GM18858 (cell line): ENCODE results near the gene BMERB1.

Source experiments
- ATAC-seq: cut with Tn5 transposase; IDR thresholded peaks from one replicate; pipeline ENCODE4 v1.9.1; 2021; ENCODE audit not compliant: unreplicated experiment

The BMERB1 gene

DNA sequence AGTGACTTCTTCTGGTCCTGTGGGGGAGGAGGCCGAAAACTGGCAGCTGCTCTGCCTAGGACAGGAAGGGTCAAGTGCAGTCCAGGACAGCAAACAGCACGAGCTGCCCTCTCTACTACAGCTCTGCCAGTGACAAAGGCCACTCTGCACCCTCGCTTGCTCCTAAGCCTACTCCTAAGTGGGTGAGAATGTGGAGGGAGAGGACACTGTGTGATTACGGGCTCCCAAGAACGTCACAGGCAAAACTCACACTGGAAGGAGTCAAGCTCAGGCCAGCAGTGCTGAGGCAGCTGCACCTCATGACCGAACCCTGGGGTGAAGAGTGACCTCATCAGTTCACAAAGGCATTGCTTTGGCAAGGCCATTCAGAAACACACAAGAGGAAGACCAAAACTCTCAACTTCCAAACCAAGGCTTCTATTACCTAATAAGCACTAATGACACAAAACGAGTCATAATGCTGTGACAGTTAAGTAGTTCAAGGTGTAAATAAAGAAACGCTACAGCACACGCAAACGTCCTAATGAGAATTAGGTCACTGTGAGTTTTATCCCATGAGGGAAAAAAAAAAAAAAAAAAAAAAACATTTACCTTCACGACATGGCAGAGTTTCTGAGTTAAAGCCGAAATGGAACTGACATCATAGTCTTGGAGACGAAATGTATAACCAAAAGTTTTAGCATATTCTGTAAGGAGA is 173.5 kb downstream of the BMERB1 start:
- no peak for ATAC-seq

DNA sequence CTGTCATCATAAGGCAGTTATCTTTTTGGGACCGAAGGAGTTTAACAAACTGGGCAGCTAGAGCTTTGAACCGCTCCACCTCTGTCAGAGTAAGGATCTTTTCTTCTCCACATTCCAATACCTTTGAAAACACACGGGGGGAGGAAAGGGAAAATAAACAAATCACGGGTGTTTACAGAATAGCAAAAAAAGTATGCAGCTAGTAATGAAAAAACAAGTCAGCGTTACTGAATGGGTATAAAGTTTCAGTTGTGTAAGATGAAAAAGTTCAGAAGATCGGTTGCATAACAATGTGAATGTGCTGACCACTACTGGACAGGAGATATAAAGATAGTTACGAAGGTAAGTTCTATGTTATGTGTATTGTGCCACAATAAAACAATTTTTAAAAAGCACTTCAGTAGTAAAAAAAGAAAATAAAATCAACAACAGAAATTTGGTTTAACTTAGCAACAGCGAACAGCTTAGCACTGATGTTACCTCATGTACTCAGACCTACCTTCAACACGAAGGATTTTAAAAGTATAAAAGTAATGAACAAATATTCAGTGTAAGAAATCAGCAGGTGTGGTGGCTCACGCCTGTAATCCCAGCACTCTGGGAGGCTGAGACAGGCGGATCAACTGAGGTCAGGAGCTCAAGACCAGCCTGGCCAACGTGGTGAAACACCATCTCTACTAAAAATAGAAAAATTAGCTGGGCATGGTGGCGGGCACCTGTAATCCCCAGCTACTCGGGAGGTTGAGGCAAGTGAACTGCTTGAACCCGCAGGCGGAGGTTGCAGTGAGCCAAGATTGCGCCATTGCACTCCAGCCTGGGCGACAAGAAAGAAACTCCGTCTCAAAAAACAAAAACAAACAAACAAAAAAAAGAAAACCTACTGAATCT is 174.3 kb downstream of the BMERB1 start:
- ATAC-seq = no peak

DNA sequence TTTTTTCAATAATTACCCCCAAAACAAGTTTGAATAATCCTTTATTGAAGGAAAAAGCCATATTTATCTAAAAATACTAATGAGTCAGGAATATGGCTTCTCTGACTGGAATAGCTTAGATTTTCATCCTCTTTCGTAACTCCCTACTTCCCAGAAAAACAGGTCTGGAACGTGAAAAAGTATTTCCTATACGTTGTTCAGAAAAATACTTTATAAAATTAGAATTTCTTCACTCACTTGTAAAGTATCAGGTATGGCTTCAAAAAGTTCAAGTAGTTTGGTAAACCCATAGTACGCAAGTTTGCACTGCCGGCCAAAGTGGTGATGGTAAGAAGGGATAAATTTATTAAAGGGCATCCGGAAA is 174.9 kb downstream of the BMERB1 start:
- no peak for ATAC-seq

DNA sequence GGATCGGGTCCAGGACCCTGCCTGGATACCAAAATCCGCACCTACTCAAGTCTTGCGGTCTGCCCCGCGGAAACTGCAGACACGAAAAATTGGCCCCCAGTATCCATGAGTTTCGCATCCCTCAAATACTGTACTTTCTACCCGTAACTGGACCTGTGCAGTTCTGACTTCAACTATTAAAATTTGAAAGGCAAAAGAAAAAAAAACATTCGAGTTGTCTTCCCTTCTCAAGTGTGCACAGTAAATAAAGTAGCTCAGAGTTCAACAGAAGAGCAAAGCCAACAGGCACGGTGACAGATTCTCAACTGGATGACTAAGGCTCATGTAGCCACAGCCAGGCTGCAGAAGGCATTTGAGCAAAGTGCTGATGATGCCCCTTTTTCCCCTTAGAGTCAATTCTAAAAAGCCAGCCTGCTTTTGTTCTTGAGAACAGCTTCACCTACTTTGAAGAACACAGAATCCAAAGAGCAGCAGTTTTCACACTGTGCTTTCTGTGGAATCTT is 176.0 kb downstream of the BMERB1 start:
- ATAC-seq = no peak

DNA sequence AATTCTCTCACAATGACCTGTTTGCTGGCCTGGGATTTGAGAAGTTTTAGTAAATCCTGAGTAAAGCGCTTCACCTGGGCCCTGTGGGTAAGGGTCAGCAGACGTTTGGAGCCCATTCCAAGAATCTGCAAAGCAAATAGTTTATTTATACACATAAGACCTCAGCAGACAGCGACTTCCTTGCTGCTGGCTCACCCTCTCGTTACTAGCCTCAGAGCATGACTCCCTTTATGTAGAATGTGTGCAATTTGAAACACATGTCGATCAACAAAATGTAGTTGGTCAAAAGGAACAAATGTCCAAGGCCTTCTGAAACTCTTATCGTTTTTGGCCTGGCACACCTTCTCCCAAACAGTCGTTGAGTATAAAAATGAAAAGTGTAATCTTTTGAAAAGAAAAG is 177.2 kb downstream of the BMERB1 start:
- no peak for ATAC-seq

DNA sequence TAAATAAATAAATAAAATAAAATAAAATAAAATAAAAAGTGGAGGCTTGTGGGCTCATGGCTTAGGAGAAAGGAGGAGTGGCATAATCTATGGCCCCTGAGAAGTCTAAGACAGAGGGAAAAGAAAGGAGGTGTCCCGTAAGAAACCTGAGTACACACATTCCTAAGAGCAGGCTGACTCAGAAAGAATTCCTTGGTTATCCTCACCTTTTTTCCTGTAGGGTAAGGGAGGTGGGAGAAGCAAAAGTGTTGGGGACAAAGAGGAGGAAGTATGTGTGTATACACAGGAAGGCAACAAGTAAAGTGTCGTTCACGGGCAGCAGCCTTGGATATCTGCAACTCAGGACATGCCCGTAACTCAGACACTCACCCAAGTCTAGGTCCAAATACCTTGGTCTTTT is 179.3 kb downstream of the BMERB1 start:
- ATAC-seq = no peak

DNA sequence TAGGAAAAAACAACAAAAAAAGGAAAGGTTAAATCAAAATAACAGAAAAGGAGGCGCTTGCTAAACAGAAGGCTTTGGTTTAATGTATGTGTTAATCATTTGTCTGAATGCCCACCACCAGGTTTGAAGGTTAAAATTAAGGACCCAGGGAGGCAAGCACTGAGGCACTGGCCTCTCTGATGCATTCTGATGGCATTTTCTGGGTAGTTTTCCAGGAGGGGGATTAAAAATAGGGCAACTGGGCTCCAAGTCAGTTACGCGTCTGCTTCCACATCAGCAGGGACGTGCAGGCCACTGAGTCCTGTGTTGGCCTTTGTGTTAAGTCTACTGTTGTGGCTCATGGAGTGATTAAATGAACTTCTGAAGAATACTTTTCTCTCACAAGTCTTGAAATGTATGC is 181.6 kb downstream of the BMERB1 start:
- no peak for ATAC-seq

DNA sequence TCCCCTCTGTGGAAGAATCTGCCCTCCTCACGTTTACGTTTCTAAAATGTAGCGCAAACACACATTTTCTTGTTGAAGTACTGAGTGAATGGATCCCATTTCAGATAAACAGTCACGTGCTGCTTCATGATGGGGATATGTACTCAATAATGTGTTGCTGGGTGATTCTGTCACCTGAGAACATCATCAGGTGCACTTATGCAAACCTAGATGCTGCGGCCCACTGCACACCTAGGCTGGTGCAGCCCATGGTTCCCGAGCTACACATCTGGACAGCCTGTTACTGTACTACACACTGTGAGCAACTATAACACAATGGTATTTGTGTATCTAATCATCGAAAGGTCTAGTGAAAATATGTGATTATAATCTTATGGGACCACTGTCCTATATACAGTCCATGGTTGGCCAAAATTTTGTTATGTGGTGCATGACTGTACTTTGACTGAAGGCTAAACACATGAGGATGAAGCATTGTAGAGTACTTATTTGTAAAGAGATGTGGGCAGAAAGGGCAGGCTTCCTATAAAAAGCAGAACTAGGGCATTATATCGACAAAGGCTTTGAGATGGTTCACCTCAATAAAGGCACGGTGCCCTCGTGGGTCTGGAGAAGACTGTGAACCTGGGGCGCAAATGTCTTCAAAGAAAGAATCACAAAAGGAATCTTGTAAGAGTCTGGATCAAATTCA is 182.2 kb downstream of the BMERB1 start:
- no peak for ATAC-seq

DNA sequence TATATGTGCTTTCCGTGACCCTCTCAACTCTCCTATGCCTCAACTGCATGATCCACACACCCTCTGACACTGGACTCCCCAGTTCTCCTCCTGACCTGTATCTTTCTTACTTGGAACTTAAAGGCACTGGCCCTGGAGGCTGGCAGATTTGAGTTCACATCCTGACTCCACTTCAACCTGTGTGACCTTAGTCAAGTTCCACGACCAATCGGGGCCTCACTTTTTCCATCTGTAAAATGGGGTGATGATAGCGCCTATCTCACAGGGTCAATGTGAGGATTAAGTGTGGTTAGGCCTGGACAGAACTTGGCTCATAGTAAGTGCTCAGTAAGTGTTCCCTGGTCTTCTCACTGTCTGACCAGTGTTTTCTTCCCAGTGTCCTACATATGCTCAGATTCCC is 183.5 kb downstream of the BMERB1 start:
- ATAC-seq = no peak

DNA sequence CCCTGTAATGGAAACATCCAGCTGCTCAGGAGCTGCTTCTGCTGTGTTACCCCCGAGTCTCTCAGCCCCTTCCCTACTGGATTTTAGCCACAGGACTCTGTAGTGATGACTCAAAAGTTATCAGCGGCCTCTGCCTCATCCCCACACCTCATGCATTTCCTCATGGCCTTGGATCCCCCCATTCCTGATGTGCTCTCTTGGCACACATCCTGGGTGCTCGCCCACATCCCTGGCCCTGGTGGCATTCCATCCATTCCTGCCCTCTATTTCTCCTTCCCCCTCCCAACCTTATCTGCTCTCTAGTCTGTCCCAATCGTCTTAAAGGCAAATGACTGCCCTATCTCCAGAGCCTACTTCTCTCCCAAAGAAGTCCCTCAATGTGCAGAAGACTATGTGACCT is 184.0 kb downstream of the BMERB1 start:
- ATAC-seq = no peak

DNA sequence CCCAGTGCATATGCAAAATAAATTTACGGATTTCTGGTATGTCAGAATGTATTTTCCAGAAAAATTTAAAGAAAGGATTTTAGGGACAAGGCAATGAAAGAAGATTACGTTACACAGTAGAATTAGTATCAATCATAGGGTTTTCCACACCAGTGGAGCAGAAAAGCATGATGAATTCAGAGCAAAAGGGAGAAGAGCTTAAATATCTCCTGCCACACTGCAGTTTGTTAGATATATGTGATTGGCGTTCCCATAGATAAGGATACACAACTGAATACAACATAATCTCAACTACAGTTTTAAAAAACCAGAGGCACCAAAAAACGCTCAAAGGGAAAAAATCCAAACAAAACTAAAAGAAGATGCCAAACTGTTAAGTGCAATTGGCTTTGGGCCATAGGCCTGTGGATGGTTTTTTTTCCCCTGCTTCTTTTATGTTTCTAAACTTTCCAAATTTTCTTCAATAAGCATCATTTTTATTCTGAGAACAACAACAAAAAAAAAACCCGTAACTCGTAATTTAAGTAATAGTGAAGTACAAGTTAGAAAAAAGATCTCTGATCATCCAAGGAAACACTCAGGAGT is 186.3 kb downstream of the BMERB1 start:
- no peak for ATAC-seq

DNA sequence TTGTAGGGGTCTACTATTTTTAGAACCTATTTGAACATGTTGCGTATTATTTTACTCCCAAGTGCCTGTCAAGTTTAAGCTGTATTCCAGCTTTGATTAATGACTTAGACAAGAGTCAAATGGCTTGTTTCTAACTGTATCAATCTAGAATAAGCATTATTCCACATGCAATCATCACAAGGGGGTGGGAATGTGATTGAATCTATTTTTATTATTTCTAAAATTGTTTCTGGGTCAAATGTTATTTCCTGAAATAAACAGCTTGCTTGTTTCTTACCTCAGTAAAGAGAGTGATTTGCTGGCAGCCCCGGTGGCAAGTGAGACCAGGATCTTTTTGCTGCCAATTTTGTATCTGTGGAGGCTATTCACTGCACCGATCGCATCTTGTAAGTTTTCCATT is 187.1 kb downstream of the BMERB1 start:
- no peak for ATAC-seq

DNA sequence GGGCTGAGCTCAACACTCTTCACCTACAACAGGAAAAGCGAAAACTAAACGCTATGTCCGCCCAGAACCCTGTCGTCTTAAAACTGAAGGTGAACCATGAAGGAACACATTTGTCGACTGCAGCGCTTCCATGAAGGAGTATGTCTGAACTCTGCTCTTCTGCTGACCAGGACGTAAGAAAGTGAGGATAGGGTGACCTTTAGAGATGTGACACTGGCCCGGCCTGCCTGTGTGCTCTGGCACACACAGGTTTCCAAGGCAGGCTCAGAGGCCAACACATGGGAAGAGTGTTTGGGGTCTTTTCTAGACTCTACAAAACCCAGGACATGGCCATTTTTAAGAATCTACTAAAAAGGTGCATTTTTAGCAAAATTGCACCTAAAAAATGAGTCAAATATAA is 187.5 kb downstream of the BMERB1 start:
- ATAC-seq = no peak

DNA sequence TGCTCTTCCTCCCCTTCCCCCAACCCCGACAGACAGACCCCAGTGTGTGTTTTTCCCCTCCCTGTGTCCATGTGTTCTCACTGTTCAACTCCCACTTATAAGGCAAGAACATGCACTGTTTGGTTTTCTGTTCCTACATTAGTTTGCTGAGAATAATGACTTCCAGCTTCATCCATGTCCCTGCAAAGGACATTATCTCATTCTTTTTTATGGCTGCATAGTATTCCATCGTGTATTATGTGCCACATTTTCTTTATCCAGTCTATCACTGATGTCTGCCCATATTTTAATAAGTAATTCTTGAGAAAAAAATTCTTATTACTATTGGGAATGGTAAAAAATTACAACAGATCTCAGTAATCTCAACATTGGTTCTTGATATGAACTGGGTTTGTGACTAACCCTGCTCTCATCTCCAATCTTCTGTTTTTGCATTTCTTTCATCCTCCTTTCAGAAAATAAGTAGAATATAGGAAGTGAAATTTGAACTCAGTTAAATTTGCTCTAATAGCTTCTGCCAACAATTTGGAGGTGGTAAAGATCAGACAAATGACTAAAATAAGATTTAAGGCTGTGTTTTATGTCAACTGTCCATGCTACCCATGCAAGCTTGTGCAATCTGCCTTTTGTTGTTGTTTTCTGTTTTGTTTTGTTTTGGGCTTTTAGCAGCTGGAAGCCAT is 197.5 kb downstream of the BMERB1 start:
- no peak for ATAC-seq

DNA sequence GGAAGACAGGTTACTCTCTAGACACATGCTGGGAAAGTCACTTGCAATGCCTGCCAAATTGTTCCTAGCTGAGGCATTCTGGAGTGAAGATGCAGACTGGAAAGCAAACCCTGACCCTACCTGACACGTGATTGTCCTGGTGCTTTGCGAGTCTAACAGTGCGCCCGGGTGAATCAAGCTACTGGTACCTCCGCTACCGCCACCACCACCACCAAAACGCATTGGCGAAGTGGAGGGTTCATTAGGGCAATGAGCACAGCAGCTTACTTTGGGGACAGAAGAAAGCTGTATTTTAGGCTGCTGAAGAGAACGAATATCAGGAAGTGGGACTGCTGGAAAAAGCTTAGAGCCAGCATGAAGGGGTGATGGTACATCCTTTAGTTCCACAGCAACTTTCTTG is 201.5 kb downstream of the BMERB1 start:
- no peak for ATAC-seq

DNA sequence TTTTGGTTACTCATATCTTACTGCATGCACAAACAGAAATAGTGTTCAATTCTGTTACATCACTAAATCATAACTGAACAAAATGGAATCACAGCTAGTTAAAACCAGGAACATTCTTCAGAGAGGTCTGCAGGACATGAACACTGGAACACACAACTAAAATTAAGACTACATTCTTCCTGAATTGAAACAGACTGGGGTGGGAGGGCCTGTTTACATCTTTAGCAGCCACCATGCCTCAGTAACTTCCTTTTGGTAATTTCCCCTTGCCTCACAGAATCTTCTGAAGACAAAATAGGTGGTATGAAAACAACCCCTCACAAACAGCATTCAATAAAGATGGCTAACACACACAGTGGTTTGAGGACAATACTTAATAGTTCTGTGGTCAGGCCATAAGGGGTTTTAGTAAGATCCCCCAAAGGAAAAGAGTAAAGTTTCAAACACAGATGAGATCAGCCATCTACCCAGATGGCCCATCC is 202.0 kb downstream of the BMERB1 start:
- ATAC-seq = no peak
